ENCODE measurements around the gene TPSD1. TPM values are rescaled to one million over a fixed set of nuclear protein-coding genes. Genes with fewer than 3 reads are reported as not detected.
"Not testable (repeated sequence)": the region's sequence is repeated elsewhere in the genome, so short reads cannot be mapped to it uniquely, and the experiment has no call there.

Gene TPSD1
- total RNA-seq (under 1 TPM in 4 of 5 donors, not detected in 1; 0.28 to 0.40 (median 0.31) TPM), total RNA-seq (0 to 0.51 (median 0.07) reads per million in 29 experiments)
- not detected for total RNA-seq (2013)

DNA sequence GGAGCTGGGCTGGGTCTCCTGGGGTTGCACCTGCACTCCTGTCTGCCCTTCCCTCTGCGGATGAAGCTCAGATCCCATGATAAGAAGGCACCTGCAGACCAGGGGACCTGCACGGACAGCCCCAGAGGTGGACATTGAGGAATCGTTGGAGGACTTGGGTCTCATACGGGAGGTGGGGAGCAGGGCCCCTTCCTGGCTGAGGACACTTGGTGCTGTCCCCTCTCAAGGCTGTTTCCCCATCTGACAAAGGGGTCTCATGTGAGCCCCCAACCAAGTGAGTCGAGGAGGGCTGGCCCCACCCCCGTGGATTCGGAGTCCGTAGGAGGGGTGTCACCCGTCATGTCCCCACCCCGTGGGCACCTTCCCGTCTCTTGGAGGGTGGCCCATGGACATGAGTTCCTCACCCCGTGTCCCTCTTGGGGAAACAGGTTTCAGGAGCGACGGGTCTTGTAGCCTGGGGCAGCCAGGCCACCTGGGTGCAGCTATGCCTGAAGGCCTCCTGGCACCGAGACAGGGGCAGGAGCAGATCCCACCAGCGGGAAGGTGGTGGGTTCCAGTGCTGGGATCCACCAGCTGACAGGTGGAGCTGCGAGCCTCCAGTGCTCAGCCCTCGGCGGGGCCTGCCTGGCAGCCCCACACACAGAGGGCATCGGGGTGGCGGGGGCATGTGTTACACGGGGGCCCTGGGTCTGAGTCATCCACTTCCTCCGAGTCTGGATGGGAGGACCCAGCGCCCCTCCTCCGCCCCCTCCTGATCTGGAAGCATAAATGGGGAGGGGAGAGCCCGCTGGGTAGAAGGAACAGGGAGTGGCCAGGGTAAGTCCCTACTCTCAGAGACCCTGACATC lies at the start of gene TPSD1:
Gene TPSD1 (plus strand): TSS at position 794 of the 847 bp plus-strand sequence. CDS start 212 bp downstream, outside the sequence.
- H3K9me3 ChIP-seq; H3K27ac ChIP-seq (ENCODE audit: low read length); POLR2A ChIA-PET; H3K4me3 Mint-ChIP-seq; H3K36me3 ChIP-seq (ENCODE audit: control insufficient read depth in 2 of 2, extremely low read depth in 1 of 2, insufficient read depth in 1 of 2, low read length in 1 of 2); H3K9me3 Mint-ChIP-seq; H3K4me1 Mint-ChIP-seq; H3K36me3 Mint-ChIP-seq; H3K27ac Mint-ChIP-seq; ATAC-seq (replicated peaks in 1 of 4); DNase-seq; H3K4me3 ChIP-seq (ENCODE audit: control insufficient read depth in 1 of 2, extremely low read depth in 1 of 2, low read length in 1 of 2): not testable (repeated sequence)
- CTCF ChIA-PET = interaction anchor here in 1 of 2 donors (0.7 kb wide), 1 partner anchor 98 kb away, joined by 3 read pairs; no protein-coding TSS in a partner anchor
- WGBS (ENCODE audit: insufficient coverage) = 68% methylated on average over 13 of the region's 26 CpGs
- Histone ChIP-seq H3K4me1 (ENCODE audit: control insufficient read depth in 1 of 2, extremely low read depth in 1 of 2, insufficient read depth in 2 of 2, low read length in 2 of 2) (peaks cover 0 to 10% of the 10 kb centered on the region in 2 experiments), H3K27me3 (replicated peaks in 1 of 2; ENCODE audit: control insufficient read depth in 2 of 2, extremely low read depth in 1 of 2, insufficient read depth in 2 of 2, low read length in 1 of 2) (peaks cover 0 to 41% of the 10 kb centered on the region in 2 experiments)
- H3K27me3 Mint-ChIP-seq = peaks cover 17 to 18% of the 10 kb centered on the region in 2 donors

DNA sequence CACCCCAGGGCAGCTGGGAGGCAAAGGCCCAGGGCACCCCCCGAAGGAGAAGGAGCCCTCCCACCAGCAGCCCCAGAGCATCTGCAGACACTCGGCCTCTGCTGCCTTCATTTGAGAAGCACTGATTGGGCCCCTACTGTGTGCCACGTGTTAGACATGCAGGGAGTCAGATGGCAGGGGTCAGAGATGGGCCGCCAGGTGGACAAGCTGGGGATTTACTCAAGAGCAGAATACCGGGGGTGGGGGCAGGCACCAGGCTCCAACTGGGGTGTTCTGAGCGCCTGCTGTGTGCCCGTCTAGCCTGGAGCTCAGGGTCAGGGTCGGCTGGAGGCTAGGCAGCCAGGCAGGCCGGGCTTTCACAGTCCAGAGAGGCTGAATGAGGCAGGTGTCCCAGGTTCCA lies 49.5 kb upstream of the TPSD1 start:
- Histone ChIP-seq H3K4me3 (ENCODE audit: control insufficient read depth in 1 of 2, extremely low read depth in 1 of 2, low read length in 1 of 2) (no peak overlapping the region), H3K4me1 (ENCODE audit: control insufficient read depth in 1 of 2, extremely low read depth in 1 of 2, insufficient read depth in 2 of 2, low read length in 2 of 2) (peaks cover 0 to 20% of the 10 kb centered on the region in 2 experiments), H3K27me3 (replicated peaks in 1 of 2; ENCODE audit: control insufficient read depth in 2 of 2, extremely low read depth in 1 of 2, insufficient read depth in 2 of 2, low read length in 1 of 2) (peaks cover 0 to 13% of the 10 kb centered on the region in 2 experiments), H3K27ac (ENCODE audit: low read length) (no peak overlapping the region), H3K9me3 (no peaks in the 10 kb centered on the region), H3K36me3 (ENCODE audit: control insufficient read depth in 2 of 2, extremely low read depth in 1 of 2, insufficient read depth in 1 of 2, low read length in 1 of 2) (no peaks in the 10 kb centered on the region)
- no peaks in the 10 kb centered on the region for H3K36me3 Mint-ChIP-seq
- no peak overlapping the region for H3K27ac Mint-ChIP-seq
- no peak overlapping the region for H3K4me3 Mint-ChIP-seq
- no peaks in the 10 kb centered on the region for H3K27me3 Mint-ChIP-seq
- ChIA-PET POLR2A (no interaction called here), CTCF (no interaction called here)
- H3K9me3 Mint-ChIP-seq = no peaks in the 10 kb centered on the region
- peaks cover 0 to 7% (median 2%) of the 10 kb centered on the region in 3 donors for H3K4me1 Mint-ChIP-seq
- 59% methylated on average over 8 of the region's 9 CpGs for WGBS (ENCODE audit: insufficient coverage)
- DNase-seq = no peak
- ATAC-seq (replicated peaks in 1 of 4) = no peak

DNA sequence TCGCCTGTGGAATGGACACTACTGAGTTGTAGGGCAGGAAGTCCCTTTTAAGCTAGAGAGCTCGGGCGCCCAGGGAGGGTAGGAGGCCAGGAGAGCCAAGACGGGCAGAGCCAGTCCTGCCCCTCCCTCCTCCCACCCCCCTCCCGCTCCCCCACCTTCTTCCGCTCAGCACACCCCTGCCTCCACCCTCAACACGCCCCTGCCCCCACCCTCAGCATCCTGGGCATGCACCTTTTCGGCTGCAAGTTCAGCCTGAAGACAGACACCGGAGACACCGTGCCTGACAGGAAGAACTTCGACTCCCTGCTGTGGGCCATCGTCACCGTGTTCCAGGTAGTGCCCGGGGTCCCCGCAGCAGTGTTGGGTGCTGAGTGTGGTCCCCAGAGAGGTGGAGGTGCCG lies 49.1 kb upstream of the TPSD1 start:
- H3K27me3 ChIP-seq (replicated peaks in 1 of 2; ENCODE audit: control insufficient read depth in 2 of 2, extremely low read depth in 1 of 2, insufficient read depth in 2 of 2, low read length in 1 of 2) = peaks cover 0 to 13% of the 10 kb centered on the region in 2 experiments
- no peaks in the 10 kb centered on the region for H3K9me3 Mint-ChIP-seq
- no peaks in the 10 kb centered on the region for H3K27me3 Mint-ChIP-seq
- H3K9me3 ChIP-seq = no peaks in the 10 kb centered on the region
- peaks cover 0 to 7% (median 2%) of the 10 kb centered on the region in 3 donors for H3K4me1 Mint-ChIP-seq
- H3K36me3 Mint-ChIP-seq = no peaks in the 10 kb centered on the region
- H3K36me3 ChIP-seq (ENCODE audit: control insufficient read depth in 2 of 2, extremely low read depth in 1 of 2, insufficient read depth in 1 of 2, low read length in 1 of 2) = no peaks in the 10 kb centered on the region
- WGBS (ENCODE audit: insufficient coverage) = 56% methylated on average over 5 of the region's 16 CpGs
- peak overlapping the region in 1 of 2 donors; percentile 23 for H3K27ac Mint-ChIP-seq
- ATAC-seq (replicated peaks in 1 of 4) (peak; percentile 28 to 71 (median 40)), DNase-seq (peak in 23 of 35 experiments; percentile 9 to 46 (median 22))
- ChIA-PET POLR2A (no interaction called here), CTCF (no interaction called here)
- H3K4me3 ChIP-seq (ENCODE audit: control insufficient read depth in 1 of 2, extremely low read depth in 1 of 2, low read length in 1 of 2) = peak overlapping the region in 1 of 2 donors; percentile 37
- peak overlapping the region; percentile 21 to 67 (median 54) for H3K4me3 Mint-ChIP-seq
- no peak overlapping the region for H3K27ac ChIP-seq (ENCODE audit: low read length)
- peaks cover 0 to 20% of the 10 kb centered on the region in 2 experiments for H3K4me1 ChIP-seq (ENCODE audit: control insufficient read depth in 1 of 2, extremely low read depth in 1 of 2, insufficient read depth in 2 of 2, low read length in 2 of 2)

DNA sequence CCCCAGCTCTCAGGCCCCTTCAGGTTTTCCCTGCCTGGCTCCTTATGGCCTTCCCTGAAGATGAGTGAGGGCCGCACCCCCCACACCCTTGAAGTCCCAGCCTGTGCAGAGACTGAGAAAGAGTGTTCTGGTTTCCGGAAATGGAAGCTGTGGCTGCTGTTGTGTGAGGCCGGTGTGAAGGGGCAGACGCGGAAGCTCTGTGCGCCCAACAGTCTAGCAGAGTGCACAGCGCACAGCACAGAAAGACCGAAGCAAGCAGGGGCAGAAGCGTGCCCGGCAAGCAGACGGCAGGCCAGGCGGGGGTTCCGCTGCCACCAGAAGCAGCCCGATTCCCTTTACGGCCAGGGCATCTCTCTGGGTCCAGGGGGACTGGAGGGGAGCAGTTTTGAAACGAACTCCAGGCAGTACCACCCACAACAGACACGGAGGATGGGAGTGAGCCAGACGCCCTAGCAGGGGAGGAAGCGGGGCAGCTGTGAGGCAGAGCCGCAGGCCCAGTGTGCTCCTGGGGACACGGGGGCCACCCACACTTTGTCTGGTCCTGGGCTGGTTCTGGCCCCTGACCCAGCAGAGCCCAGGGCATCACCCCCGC lies 47.5 kb upstream of the TPSD1 start:
- ChIA-PET CTCF (no interaction called here), POLR2A (no interaction called here)
- 48% methylated on average over 12 of the region's 22 CpGs for WGBS (ENCODE audit: insufficient coverage)
- Histone ChIP-seq H3K27ac (ENCODE audit: low read length) (peak overlapping the region; percentile 9), H3K36me3 (ENCODE audit: control insufficient read depth in 2 of 2, extremely low read depth in 1 of 2, insufficient read depth in 1 of 2, low read length in 1 of 2) (no peaks in the 10 kb centered on the region), H3K27me3 (replicated peaks in 1 of 2; ENCODE audit: control insufficient read depth in 2 of 2, extremely low read depth in 1 of 2, insufficient read depth in 2 of 2, low read length in 1 of 2) (peaks cover 0 to 13% of the 10 kb centered on the region in 2 experiments), H3K4me3 (ENCODE audit: control insufficient read depth in 1 of 2, extremely low read depth in 1 of 2, low read length in 1 of 2) (peak overlapping the region in 1 of 2 donors; percentile 27), H3K9me3 (no peaks in the 10 kb centered on the region), H3K4me1 (ENCODE audit: control insufficient read depth in 1 of 2, extremely low read depth in 1 of 2, insufficient read depth in 2 of 2, low read length in 2 of 2) (peaks cover 0 to 20% of the 10 kb centered on the region in 2 experiments)
- peaks cover 0 to 7% (median 2%) of the 10 kb centered on the region in 3 donors for H3K4me1 Mint-ChIP-seq
- H3K9me3 Mint-ChIP-seq = no peaks in the 10 kb centered on the region
- ATAC-seq (replicated peaks in 1 of 4) = peak; percentile 69 to 82 (median 80)
- peak overlapping the region; percentile 62 to 68 (median 67) for H3K4me3 Mint-ChIP-seq
- no peaks in the 10 kb centered on the region for H3K36me3 Mint-ChIP-seq
- peak in 8 of 35 experiments; percentile 7 to 33 (median 14) for DNase-seq
- H3K27me3 Mint-ChIP-seq = no peaks in the 10 kb centered on the region
- peak overlapping the region; percentile 88 to 89 for H3K27ac Mint-ChIP-seq

DNA sequence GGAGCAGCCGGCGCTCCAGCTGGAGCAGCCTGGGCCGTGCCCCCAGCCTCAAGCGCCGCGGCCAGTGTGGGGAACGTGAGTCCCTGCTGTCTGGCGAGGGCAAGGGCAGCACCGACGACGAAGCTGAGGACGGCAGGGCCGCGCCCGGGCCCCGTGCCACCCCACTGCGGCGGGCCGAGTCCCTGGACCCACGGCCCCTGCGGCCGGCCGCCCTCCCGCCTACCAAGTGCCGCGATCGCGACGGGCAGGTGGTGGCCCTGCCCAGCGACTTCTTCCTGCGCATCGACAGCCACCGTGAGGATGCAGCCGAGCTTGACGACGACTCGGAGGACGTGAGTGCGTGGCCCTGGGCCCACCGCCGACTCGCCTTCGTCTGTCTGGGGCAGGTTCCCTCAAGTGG lies 46.8 kb upstream of the TPSD1 start:
- POLR2A ChIA-PET = no interaction called here

DNA sequence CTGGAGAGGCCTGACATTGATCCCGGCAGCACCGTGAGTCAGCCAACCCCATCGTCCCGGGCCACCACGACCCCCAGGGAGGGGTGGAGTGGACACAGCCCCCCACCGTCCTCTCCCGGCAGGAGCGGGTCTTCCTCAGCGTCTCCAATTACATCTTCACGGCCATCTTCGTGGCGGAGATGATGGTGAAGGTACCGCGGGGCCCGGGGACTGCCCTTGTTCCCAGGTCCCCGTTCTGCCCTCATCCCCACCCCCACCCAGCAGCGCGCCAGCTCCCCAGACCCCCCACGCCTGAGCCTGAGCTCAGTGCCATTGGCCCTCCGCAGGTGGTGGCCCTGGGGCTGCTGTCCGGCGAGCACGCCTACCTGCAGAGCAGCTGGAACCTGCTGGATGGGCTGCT lies 45.4 kb upstream of the TPSD1 start:
- Histone ChIP-seq H3K4me3 (ENCODE audit: control insufficient read depth in 1 of 2, extremely low read depth in 1 of 2, low read length in 1 of 2) (no peak overlapping the region), H3K4me1 (ENCODE audit: control insufficient read depth in 1 of 2, extremely low read depth in 1 of 2, insufficient read depth in 2 of 2, low read length in 2 of 2) (peaks cover 0 to 20% of the 10 kb centered on the region in 2 experiments), H3K27me3 (replicated peaks in 1 of 2; ENCODE audit: control insufficient read depth in 2 of 2, extremely low read depth in 1 of 2, insufficient read depth in 2 of 2, low read length in 1 of 2) (peaks cover 0 to 7% of the 10 kb centered on the region in 2 experiments), H3K9me3 (no peaks in the 10 kb centered on the region), H3K36me3 (ENCODE audit: control insufficient read depth in 2 of 2, extremely low read depth in 1 of 2, insufficient read depth in 1 of 2, low read length in 1 of 2) (no peaks in the 10 kb centered on the region), H3K27ac (ENCODE audit: low read length) (no peak overlapping the region)
- Mint-ChIP-seq H3K36me3 (no peaks in the 10 kb centered on the region), H3K27ac (no peak overlapping the region), H3K4me1 (peaks cover 0 to 7% (median 2%) of the 10 kb centered on the region in 3 donors), H3K9me3 (no peaks in the 10 kb centered on the region), H3K4me3 (no peak overlapping the region), H3K27me3 (no peaks in the 10 kb centered on the region)
- ATAC-seq (replicated peaks in 1 of 4) (no peak), DNase-seq (no peak)
- 93% methylated on average over 11 of the region's 23 CpGs for WGBS (ENCODE audit: insufficient coverage)
- POLR2A ChIA-PET = no interaction called here
- CTCF ChIA-PET = no interaction called here

More for the DNA sequence above, 46.8 kb upstream of the TPSD1 start:
- Histone ChIP-seq H3K27me3 (replicated peaks in 1 of 2; ENCODE audit: control insufficient read depth in 2 of 2, extremely low read depth in 1 of 2, insufficient read depth in 2 of 2, low read length in 1 of 2) (peaks cover 0 to 11% of the 10 kb centered on the region in 2 experiments), H3K4me3 (ENCODE audit: control insufficient read depth in 1 of 2, extremely low read depth in 1 of 2, low read length in 1 of 2) (no peak overlapping the region), H3K9me3 (no peaks in the 10 kb centered on the region), H3K27ac (ENCODE audit: low read length) (no peak overlapping the region), H3K4me1 (ENCODE audit: control insufficient read depth in 1 of 2, extremely low read depth in 1 of 2, insufficient read depth in 2 of 2, low read length in 2 of 2) (peaks cover 0 to 20% of the 10 kb centered on the region in 2 experiments), H3K36me3 (ENCODE audit: control insufficient read depth in 2 of 2, extremely low read depth in 1 of 2, insufficient read depth in 1 of 2, low read length in 1 of 2) (no peaks in the 10 kb centered on the region)
- WGBS (ENCODE audit: insufficient coverage) = 94% methylated on average over 38 of the region's 43 CpGs
- H3K4me3 Mint-ChIP-seq = no peak overlapping the region
- no peak for DNase-seq
- H3K9me3 Mint-ChIP-seq = no peaks in the 10 kb centered on the region
- H3K36me3 Mint-ChIP-seq = no peaks in the 10 kb centered on the region
- H3K4me1 Mint-ChIP-seq = peaks cover 0 to 7% (median 2%) of the 10 kb centered on the region in 3 donors
- H3K27ac Mint-ChIP-seq = peak overlapping the region in 1 of 2 donors; percentile 11
- CTCF ChIA-PET = no interaction called here
- ATAC-seq (replicated peaks in 1 of 4) = no peak
- no peaks in the 10 kb centered on the region for H3K27me3 Mint-ChIP-seq
